T-helper 1 cell treated with Interleukin-12 subunit alpha and Interleukin-12 subunit beta and Interleukin-4 antibody, amounts not matched to agents 30 ng/mL and 1 ng/mL, for 36 hours (primary cell): Measurements from ENCODE around the gene CCL5. TPM values are rescaled to one million over a fixed set of nuclear protein-coding genes. Genes with fewer than 3 reads are reported as not detected.

Experiments
- intact Hi-C: fragments of 100-400 bp; cut with micrococcal nuclease; formaldehyde crosslinking; loops from one replicate; pipeline ENCODE4 v1.15.1; 2024
- total RNA-seq: library from RNA; stranded (reverse); gene quantifications from 2 replicates; pipeline ENCODE4 v1.2.3, GENCODE V29; 2022

Gene CCL5
- total RNA-seq, 1 donor from 2014 or later = 114 TPM

- intact Hi-C loops = no loop called here
Observed at GRCh38 chr17:35870906-35871819, 9.0 kb downstream of the CCL5 start.

GRCh38 chr17:35868737-35869136, 11.4 kb downstream of the CCL5 start, which contains the start of gene HEATR9:
HEATR9 (minus strand) TSS chr17:35868891; CDS start chr17:35868742, 149 bp downstream.
- intact Hi-C loops = no loop called here

DNA sequence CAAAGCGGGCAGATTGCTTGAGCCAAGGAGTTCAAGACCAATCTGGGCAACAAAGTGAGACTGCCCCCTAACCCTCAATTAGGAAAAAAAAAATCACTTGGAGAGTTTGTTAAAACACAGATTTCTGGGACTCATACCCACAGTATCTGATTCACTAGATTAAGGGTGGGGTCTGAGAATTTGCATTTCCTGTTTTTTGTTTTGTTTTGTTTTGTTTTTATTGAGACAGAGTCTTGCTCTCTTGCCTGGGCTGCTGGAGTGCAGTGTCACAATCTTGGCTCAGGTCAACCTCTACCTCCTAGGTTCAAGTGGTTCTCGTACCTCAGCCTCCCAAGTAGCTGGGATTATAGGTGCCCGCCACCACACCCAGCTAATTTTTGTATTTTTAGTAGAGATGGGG, 12.6 kb downstream of the CCL5 start:
- intact Hi-C loops = no loop called here

- intact Hi-C loops = no loop called here
Observed at GRCh38 chr17:35866341-35866950, 13.7 kb downstream of the CCL5 start.

DNA sequence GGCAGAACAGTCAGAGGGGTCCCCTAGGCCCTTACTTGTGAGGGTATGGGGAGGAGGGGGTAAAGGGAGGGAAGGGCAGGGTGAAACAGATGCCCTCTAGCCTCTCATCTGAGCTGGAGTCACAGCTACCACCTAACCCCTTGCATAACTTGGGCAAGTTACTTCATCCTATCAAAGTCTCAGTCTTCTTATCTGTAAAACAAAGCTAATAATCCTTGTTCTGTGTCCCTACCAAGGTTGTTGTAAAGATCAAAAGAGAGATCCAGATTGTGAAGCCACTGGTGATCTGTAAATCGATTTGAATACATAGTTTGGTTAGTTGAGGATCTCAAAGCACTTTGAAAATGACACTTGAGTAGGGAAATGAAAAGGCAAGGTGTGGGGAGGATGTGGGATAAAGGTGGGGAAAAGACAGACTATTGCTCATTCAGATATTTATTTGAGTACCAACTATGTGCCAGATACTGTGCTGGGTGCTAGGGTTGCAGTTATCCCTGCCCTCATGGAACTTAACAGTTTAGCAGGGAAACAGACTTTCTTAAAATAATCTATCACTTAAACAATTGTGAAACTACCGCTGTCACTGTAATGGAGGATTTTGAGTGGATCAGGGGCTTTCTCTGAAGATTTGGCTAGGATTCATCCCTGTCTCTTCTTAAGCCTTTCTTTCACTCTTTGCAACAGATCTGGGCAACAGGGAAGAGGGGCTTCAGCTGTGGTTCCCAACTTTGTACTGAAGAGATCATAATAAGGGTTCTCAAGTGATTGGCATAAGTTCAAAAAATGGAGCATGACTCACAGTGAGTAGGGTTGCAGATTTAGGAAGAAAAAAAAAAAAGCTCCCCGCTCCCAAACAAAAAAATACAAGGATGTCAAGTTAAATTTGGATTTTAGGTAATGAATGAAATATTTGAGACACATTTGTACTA, 14.5 kb downstream of the CCL5 start:
- intact Hi-C loops = no loop called here

DNA sequence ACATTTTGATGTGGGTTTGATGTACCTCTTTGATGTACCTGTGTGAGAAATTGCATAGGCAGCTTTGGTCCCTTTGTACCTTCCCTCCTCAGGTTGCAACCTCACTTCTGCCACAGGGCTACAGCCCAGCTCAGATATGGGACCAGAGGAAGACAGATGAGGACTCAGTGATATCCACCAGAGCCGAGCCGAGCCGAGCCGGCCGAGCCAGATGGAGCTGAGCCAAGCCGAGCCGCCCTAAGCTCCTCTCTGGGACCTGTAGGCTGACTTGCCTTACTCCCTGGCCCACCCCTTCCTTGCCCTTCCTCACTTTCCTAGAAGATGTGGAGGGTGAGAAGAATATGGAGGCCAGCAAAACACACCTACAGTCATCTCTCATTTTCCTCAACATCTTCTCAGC, 15.3 kb downstream of the CCL5 start:
- intact Hi-C loops = no loop called here

- intact Hi-C loops = no loop called here
Observed at GRCh38 chr17:35856603-35857002, 23.6 kb downstream of the CCL5 start.

- intact Hi-C loops = no loop called here
Observed at GRCh38 chr17:35855965-35856364, 24.2 kb downstream of the CCL5 start.

GRCh38 chr17:35849469-35850348, 30.5 kb downstream of the CCL5 start:
- intact Hi-C loops = loop anchor here (1.0 to 2.0 kb wide), 7 partner anchors 41 to 300 kb away; partner anchors contain the start of gene RDM1

GRCh38 chr17:35847633-35848373, 32.4 kb downstream of the CCL5 start:
- intact Hi-C loops = loop anchor here (2.0 kb wide), 1 partner anchor 225 kb away; no protein-coding TSS in a partner anchor

- intact Hi-C loops = no loop called here
Observed at GRCh38 chr17:35847006-35847405, 33.2 kb downstream of the CCL5 start.

GRCh38 chr17:35846055-35846809, 33.9 kb downstream of the CCL5 start:
- intact Hi-C loops = no loop called here

- intact Hi-C loops = no loop called here
Observed at GRCh38 chr17:35844547-35844946, 35.6 kb downstream of the CCL5 start.

- intact Hi-C loops = no loop called here
Observed at GRCh38 chr17:35843698-35844097, 36.5 kb downstream of the CCL5 start.

- intact Hi-C loops = no loop called here
Observed at GRCh38 chr17:35842239-35842638, 37.9 kb downstream of the CCL5 start.

- intact Hi-C loops = no loop called here
Observed at GRCh38 chr17:35841505-35841904, 38.7 kb downstream of the CCL5 start.

DNA sequence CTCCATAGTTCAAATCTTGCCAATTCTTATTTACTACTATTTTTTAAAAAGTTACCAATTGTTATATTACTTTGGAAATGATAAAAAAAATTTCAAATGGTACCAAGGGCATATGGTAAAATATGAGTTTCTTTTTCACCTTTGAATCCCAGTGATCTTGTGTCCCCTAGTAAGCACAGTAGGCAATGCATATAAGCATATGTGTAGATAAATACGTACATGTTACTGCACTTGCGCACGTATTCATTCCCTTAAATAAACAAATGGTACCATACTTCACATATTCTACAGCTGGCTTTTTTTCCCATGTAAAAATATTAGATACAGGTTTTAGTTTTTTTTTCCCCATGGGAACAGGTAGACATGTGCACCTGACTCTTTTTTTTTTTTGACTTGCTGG, 39.1 kb downstream of the CCL5 start:
- intact Hi-C loops = no loop called here

DNA sequence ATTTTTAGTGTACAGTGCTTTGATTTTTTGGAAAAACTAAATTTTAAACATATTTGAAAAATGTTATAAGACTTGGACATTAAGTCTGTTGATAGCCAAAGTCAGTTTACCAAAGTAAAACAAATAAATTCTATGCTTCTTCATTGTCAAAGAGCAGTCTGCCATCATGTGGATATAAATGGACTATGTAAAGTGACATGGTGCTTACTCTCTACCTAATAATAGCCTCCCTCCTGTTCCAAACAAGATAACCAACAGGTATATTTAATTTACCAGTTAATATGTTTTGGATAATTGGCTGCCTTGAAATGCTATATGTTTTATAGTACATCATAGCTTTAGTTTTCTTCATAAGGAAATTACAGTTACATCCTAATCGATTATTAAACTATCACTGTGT, 55.0 kb downstream of the CCL5 start:
- intact Hi-C loops = no loop called here
